ENCODE results near the gene GALNT9.

- no peak for TF ChIP-seq TAF1 (IDR thresholded peaks at IDR 0.05; ENCODE audit: low read depth)
- TF ChIP-seq CTCF (IDR thresholded peaks at IDR 0.05; ENCODE audit: poor library complexity, severe bottlenecking), result no peak
- TF ChIP-seq, protein P1, sequence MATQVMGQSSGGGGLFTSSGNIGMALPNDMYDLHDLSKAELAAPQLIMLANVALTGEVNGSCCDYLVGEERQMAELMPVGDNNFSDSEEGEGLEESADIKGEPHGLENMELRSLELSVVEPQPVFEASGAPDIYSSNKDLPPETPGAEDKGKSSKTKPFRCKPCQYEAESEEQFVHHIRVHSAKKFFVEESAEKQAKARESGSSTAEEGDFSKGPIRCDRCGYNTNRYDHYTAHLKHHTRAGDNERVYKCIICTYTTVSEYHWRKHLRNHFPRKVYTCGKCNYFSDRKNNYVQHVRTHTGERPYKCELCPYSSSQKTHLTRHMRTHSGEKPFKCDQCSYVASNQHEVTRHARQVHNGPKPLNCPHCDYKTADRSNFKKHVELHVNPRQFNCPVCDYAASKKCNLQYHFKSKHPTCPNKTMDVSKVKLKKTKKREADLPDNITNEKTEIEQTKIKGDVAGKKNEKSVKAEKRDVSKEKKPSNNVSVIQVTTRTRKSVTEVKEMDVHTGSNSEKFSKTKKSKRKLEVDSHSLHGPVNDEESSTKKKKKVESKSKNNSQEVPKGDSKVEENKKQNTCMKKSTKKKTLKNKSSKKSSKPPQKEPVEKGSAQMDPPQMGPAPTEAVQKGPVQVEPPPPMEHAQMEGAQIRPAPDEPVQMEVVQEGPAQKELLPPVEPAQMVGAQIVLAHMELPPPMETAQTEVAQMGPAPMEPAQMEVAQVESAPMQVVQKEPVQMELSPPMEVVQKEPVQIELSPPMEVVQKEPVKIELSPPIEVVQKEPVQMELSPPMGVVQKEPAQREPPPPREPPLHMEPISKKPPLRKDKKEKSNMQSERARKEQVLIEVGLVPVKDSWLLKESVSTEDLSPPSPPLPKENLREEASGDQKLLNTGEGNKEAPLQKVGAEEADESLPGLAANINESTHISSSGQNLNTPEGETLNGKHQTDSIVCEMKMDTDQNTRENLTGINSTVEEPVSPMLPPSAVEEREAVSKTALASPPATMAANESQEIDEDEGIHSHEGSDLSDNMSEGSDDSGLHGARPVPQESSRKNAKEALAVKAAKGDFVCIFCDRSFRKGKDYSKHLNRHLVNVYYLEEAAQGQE (IDR thresholded peaks at IDR 0.05; ENCODE audit: borderline replicate concordance), result no peak
Measured at GRCh38 chr12:132164426-132164825, 165.0 kb downstream of the GALNT9 start.
